HepG2 (cell line): ENCODE measurements around the gene LPCAT4. TPM values are rescaled to one million over a fixed set of nuclear protein-coding genes. Genes with fewer than 3 reads are reported as not detected.

Source experiments
- ADNP ChIP-seq: sonication (generic); formaldehyde crosslinking; IDR thresholded peaks from 2 replicates; pipeline ENCODE4 v1.4.0; 2020; ENCODE audit warnings: missing genetic modification reagents
- HOXD1 ChIP-seq: sonication (generic); formaldehyde crosslinking; IDR thresholded peaks from 2 replicates; pipeline ENCODE4 v1.5.0; 2020; ENCODE audit warnings: missing genetic modification reagents
- NR2F1 ChIP-seq, 2 experiments: fragments of 450-650 bp in 1 of 2; formaldehyde crosslinking in 1 of 2; IDR thresholded peaks; 2 replicates each; pipeline versions ENCODE4 v1.5.0 to v1.6.1; 2016 to 2020; ENCODE audit warnings: mild to moderate bottlenecking in 1 of 2, missing compliant biosample characterization in 1 of 2, missing genetic modification reagents in 1 of 2, moderate library complexity in 1 of 2
- RFXANK ChIP-seq: IDR thresholded peaks from 2 replicates; pipeline ENCODE4 v1.6.1; 2016
- WIZ ChIP-seq: sonication (generic); formaldehyde crosslinking; IDR thresholded peaks from 2 replicates; pipeline ENCODE4 v1.5.1; 2020; ENCODE audit warnings: mild to moderate bottlenecking, missing genetic modification reagents
- ZC3H13 ChIP-seq: sonication (generic); formaldehyde crosslinking; IDR thresholded peaks from 2 replicates; pipeline ENCODE4 v1.8.1; 2023; ENCODE audit warnings: mild to moderate bottlenecking, missing genetic modification reagents, moderate library complexity
- ZFAT ChIP-seq: sonication (generic); formaldehyde crosslinking; conservative IDR thresholded peaks from 2 replicates; pipeline ENCODE4 v1.8.1; 2023; ENCODE audit warnings: missing genetic modification reagents, inconsistent platforms
- ZFP37 ChIP-seq: sonication (generic); formaldehyde crosslinking; IDR thresholded peaks from 2 replicates; pipeline ENCODE4 v1.4.0; 2020; ENCODE audit warnings: missing genetic modification reagents, borderline replicate concordance
- ZKSCAN1 ChIP-seq: fragments of 150-350 bp; IDR thresholded peaks from 2 replicates; pipeline ENCODE4 v1.6.1; 2014; ENCODE audit warnings: low read length
- ZNF207 ChIP-seq: fragments of 450-650 bp; IDR thresholded peaks from 2 replicates; pipeline ENCODE4 v1.6.1; 2016; ENCODE audit warnings: antibody characterized with exemption, borderline replicate concordance
- ZNF260 ChIP-seq: sonication (generic); formaldehyde crosslinking; IDR thresholded peaks from 2 replicates; pipeline ENCODE4 v1.4.0; 2020; ENCODE audit warnings: missing genetic modification reagents, low read depth, mild to moderate bottlenecking, borderline replicate concordance
- ZNF749 ChIP-seq: sonication (generic); formaldehyde crosslinking; IDR thresholded peaks from 2 replicates; pipeline ENCODE4 v1.8.0; 2022; ENCODE audit warnings: mild to moderate bottlenecking, missing genetic modification reagents, moderate library complexity, borderline replicate concordance
- polyA plus RNA-seq, 8 experiments: library from polyadenylated mRNA; depleted of rRNA in 3 of 8; stranded (reverse) in 7 of 8; unstranded in 1 of 8; fragments of >200 nt; fragmentation: Illumina TruSeq in 4 of 8; extraction: Trizol in 4 of 8; gene quantifications; 2 replicates each; pipeline versions ENCODE4 v1.2.1 to v1.2.3, GENCODE V29; 2011 to 2016; ENCODE audit warnings: low read depth in 4 of 8, missing spikeins in 1 of 8, mixed read lengths in 1 of 8; ENCODE audit not compliant: insufficient read depth in 1 of 8
- total RNA-seq, 5 experiments: library from RNA; depleted of rRNA; stranded (reverse); fragments of >200 nt; fragmentation: Illumina TruSeq; extraction: Trizol; gene quantifications; 2 replicates each; pipeline ENCODE4 v1.2.3, GENCODE V29; 2016; ENCODE audit warnings: low read depth in 1 of 5
- TF ChIP-seq, protein P1 (sequence below): sonication (generic); formaldehyde crosslinking; conservative IDR thresholded peaks from 2 replicates; pipeline ENCODE4 v1.4.0; 2020; ENCODE audit warnings: missing genetic modification reagents
- TF ChIP-seq, protein P2 (sequence below), 2 experiments: IDR thresholded peaks; 2 replicates each; pipeline ENCODE4 v1.6.1; 2011 to 2012; ENCODE audit warnings: low read length in 2 of 2, borderline replicate concordance in 1 of 2, low read depth in 1 of 2, mild to moderate bottlenecking in 1 of 2, moderate library complexity in 1 of 2
- TF ChIP-seq, protein P3 (sequence below): sonication (generic); formaldehyde crosslinking; IDR thresholded peaks from 2 replicates; pipeline ENCODE4 v1.4.0; 2020; ENCODE audit warnings: mild to moderate bottlenecking, missing genetic modification reagents
- TF ChIP-seq, protein P4 (sequence below): sonication (generic); formaldehyde crosslinking; IDR thresholded peaks from 2 replicates; pipeline ENCODE4 v1.4.0; 2020; ENCODE audit warnings: missing genetic modification reagents

Gene LPCAT4
- total and polyA plus RNA-seq, 2 of the 13 experiments (the other 11 are each of a cell fraction or from before 2014, with no cell fraction given): 8.1 to 57.1 TPM

- TF ChIP-seq RFXANK (CRISPR knock-in tag): 0 out of 2 replicates have a peak, but pooled peaks have one; percentile 37
- TF ChIP-seq WIZ (CRISPR knock-in tag): peak; percentile 81; the same call in 1 of the 2 replicates
- TF ChIP-seq ADNP (CRISPR knock-in tag): peak; percentile 84
- TF ChIP-seq ZNF260: no peak
- TF ChIP-seq ZNF749 (CRISPR knock-in tag): peak; percentile 54; the same call in 1 of the 2 replicates
- TF ChIP-seq, protein P1, sequence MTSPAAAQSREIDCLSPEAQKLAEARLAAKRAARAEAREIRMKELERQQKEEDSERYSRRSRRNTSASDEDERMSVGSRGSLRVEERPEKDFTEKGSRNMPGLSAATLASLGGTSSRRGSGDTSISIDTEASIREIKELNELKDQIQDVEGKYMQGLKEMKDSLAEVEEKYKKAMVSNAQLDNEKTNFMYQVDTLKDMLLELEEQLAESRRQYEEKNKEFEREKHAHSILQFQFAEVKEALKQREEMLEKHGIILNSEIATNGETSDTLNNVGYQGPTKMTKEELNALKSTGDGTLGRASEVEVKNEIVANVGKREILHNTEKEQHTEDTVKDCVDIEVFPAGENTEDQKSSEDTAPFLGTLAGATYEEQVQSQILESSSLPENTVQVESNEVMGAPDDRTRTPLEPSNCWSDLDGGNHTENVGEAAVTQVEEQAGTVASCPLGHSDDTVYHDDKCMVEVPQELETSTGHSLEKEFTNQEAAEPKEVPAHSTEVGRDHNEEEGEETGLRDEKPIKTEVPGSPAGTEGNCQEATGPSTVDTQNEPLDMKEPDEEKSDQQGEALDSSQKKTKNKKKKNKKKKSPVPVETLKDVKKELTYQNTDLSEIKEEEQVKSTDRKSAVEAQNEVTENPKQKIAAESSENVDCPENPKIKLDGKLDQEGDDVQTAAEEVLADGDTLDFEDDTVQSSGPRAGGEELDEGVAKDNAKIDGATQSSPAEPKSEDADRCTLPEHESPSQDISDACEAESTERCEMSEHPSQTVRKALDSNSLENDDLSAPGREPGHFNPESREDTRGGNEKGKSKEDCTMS (CRISPR knock-in tag): no peak
- TF ChIP-seq ZC3H13 (CRISPR knock-in tag): no peak
- TF ChIP-seq ZFP37 (CRISPR knock-in tag): no peak
- TF ChIP-seq, protein P2, sequence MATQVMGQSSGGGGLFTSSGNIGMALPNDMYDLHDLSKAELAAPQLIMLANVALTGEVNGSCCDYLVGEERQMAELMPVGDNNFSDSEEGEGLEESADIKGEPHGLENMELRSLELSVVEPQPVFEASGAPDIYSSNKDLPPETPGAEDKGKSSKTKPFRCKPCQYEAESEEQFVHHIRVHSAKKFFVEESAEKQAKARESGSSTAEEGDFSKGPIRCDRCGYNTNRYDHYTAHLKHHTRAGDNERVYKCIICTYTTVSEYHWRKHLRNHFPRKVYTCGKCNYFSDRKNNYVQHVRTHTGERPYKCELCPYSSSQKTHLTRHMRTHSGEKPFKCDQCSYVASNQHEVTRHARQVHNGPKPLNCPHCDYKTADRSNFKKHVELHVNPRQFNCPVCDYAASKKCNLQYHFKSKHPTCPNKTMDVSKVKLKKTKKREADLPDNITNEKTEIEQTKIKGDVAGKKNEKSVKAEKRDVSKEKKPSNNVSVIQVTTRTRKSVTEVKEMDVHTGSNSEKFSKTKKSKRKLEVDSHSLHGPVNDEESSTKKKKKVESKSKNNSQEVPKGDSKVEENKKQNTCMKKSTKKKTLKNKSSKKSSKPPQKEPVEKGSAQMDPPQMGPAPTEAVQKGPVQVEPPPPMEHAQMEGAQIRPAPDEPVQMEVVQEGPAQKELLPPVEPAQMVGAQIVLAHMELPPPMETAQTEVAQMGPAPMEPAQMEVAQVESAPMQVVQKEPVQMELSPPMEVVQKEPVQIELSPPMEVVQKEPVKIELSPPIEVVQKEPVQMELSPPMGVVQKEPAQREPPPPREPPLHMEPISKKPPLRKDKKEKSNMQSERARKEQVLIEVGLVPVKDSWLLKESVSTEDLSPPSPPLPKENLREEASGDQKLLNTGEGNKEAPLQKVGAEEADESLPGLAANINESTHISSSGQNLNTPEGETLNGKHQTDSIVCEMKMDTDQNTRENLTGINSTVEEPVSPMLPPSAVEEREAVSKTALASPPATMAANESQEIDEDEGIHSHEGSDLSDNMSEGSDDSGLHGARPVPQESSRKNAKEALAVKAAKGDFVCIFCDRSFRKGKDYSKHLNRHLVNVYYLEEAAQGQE (IDR thresholded peaks at IDR 0.05; ENCODE audit: borderline replicate concordance in 1 of 2, low read depth in 1 of 2, low read length in 2 of 2): peak in 1 of 2 experiments; percentile 22; a peak in 1 of 4 replicates
- no peak for TF ChIP-seq ZNF207
- TF ChIP-seq, protein P3, sequence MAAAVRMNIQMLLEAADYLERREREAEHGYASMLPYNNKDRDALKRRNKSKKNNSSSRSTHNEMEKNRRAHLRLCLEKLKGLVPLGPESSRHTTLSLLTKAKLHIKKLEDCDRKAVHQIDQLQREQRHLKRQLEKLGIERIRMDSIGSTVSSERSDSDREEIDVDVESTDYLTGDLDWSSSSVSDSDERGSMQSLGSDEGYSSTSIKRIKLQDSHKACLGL (CRISPR knock-in tag): peak; percentile 71; the same call in 1 of the 2 replicates
- TF ChIP-seq ZFAT: no peak
- TF ChIP-seq, protein P4, sequence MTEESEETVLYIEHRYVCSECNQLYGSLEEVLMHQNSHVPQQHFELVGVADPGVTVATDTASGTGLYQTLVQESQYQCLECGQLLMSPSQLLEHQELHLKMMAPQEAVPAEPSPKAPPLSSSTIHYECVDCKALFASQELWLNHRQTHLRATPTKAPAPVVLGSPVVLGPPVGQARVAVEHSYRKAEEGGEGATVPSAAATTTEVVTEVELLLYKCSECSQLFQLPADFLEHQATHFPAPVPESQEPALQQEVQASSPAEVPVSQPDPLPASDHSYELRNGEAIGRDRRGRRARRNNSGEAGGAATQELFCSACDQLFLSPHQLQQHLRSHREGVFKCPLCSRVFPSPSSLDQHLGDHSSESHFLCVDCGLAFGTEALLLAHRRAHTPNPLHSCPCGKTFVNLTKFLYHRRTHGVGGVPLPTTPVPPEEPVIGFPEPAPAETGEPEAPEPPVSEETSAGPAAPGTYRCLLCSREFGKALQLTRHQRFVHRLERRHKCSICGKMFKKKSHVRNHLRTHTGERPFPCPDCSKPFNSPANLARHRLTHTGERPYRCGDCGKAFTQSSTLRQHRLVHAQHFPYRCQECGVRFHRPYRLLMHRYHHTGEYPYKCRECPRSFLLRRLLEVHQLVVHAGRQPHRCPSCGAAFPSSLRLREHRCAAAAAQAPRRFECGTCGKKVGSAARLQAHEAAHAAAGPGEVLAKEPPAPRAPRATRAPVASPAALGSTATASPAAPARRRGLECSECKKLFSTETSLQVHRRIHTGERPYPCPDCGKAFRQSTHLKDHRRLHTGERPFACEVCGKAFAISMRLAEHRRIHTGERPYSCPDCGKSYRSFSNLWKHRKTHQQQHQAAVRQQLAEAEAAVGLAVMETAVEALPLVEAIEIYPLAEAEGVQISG (CRISPR knock-in tag): peak; percentile 88
- peak; percentile 100 for TF ChIP-seq ZKSCAN1
- no peak for TF ChIP-seq NR2F1 (CRISPR knock-in tag; IDR thresholded peaks at IDR 0.05)
- TF ChIP-seq HOXD1 (CRISPR knock-in tag): no peak
Measured at GRCh38 chr15:34342737-34343575, 24.0 kb downstream of the LPCAT4 start, which contains the start of the genes NOP10 and NUTM1 (continued).
